ES-I3 (cell line): ENCODE results near the gene RRAD.

Experiments used
- H3K36me3 ChIP-seq: 2 replicates; pipeline ENCODE4 v1.6.1; 2013; ENCODE audit warnings: mild to moderate bottlenecking, low read length, control low read depth, moderate library complexity; ENCODE audit not compliant: insufficient read depth
- H3K4me1 ChIP-seq: 2 replicates; pipeline ENCODE4 v1.6.1; 2013; ENCODE audit warnings: mild to moderate bottlenecking, control low read depth, low read length; ENCODE audit not compliant: insufficient read depth
- H3K9ac ChIP-seq: 2 replicates; pipeline ENCODE4 v1.6.1; 2013; ENCODE audit warnings: low read depth, mild to moderate bottlenecking, low read length, moderate library complexity
- H3K9me3 ChIP-seq: 2 replicates; pipeline ENCODE4 v1.6.1; 2013; ENCODE audit warnings: mild to moderate bottlenecking, low read length, moderate library complexity; ENCODE audit not compliant: control insufficient read depth, insufficient read depth

RRAD gene

DNA sequence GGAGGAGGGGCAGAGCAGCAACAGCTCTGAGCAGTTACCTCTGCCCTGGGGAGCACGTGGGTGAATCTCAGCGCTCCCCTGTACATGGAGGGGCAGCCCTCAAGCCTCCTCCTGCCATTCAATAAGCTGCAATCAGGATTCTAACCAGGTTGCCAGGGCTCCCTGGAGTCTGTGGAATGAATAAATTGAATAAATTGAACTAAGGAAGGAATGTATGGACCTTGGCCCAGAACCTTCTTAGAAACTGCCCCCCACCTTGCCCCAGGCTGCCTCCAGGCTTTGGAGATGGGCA is 5.1 kb downstream of the RRAD start:
- Histone ChIP-seq H3K4me1 (peaks cover 4% of the 10 kb centered on the region; the same call in 1 of the 2 replicates), H3K9me3 (no peaks in the 10 kb centered on the region), H3K9ac (no peak overlapping the region), H3K36me3 (no peaks in the 10 kb centered on the region)

DNA sequence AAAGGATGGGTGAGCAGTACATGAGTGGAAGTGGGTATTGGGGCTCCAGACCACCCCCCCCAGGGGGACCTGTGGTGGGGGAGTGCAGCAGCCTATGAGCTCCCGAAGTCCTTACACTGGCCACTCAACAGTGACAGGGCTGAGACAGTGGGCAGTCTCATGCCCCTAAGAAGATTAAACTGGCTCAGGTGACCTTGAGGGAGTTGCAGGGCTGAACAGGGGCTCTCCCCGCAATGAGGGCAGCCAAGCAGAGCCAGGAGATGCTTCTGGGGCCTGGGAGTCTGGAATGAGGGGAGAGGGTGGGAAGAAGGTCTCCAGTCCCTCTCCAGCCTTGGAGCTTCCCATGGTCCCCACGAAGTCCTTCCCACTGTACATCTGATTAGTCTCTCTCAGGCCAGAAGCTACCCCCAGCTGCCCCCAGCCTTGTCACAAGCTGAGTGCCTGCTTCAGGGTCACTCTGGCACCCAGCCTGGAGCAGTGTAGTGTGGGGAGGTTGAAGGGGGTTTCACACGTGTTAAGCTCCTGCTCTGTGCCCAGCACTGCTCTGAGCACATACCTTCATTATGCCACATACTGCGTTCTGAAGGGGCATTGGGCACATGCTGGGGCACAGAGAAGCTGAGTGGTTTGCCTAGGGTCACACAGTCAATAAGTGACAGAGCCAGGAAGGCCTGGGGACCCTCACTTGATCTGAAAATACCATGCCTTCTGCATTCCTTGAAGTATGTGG is 5.6 kb downstream of the RRAD start:
- H3K9me3 ChIP-seq, result no peaks in the 10 kb centered on the region
- no peak overlapping the region for H3K9ac ChIP-seq
- peaks cover 4% of the 10 kb centered on the region; the same call in 1 of the 2 replicates for H3K4me1 ChIP-seq
- H3K36me3 ChIP-seq, result no peaks in the 10 kb centered on the region

DNA sequence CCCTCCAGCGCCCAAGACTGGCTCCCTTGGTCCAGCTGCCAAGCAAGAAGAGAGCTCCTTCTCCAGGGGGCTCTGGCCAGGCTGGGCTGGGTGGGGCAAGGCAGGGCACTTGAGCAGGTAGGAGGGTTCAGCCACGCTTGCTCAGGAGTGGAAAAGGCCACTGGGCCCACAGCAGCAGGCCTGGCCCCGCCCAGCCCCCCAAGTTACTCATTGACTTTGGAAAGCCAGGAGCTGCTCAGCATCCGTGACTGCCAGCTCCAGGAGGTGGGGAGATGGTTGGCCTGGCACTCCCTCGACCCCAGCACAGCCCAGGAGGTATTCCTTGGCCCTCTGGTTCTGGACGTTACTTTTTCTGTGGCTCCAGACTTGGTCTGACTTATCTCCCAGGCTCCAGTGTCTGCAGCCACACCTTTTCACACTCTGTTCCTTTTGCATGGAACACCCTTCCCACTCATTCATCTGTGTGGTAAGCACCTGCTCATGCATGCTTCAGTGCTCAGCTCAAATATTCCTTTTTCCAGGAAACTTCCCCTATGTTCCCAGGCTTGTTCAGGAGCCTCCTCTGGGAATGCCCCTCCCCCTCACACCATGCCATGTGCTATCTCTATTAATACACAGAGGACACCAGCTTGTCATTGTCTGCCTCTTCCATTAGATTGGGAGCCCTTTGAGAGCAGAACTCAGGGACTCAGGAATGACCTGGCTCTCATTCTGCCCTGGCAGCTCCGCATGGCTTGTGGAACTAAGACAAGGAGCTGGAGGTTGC is 6.3 kb downstream of the RRAD start, which contains the start of gene CDH16:
Gene CDH16, minus strand, starts transcription at position 83 of the 766 bp plus-strand sequence. CDS start 820 bp downstream, outside the sequence.
- Histone ChIP-seq H3K4me1 (peaks cover 4% of the 10 kb centered on the region; the same call in 1 of the 2 replicates), H3K9ac (no peak within 1 kb of the TSS), H3K9me3 (no peaks in the 10 kb centered on the region), H3K36me3 (no peaks in the 10 kb centered on the region)

DNA sequence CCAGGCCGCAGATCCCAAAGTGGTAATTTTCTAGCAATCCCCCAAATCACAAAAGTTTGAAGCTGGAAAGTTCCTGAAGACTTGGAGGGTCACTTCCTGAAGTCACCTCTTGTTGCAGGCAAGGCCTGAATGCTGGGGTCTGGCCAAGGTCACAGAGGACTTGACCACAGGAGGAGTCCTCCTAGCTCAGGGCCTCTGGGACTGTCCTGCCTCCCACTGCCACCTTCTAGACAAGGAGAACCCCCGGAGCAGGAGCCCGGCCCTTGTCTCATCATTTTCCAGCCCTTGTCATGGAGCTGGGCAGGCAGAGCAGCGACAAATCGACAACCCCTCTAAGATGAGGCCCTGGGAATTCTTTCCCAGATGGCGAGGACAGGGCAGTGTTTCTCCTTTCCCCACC is 7.0 kb downstream of the RRAD start:
- Histone ChIP-seq H3K9ac (no peak overlapping the region), H3K36me3 (no peaks in the 10 kb centered on the region), H3K4me1 (peaks cover 4% of the 10 kb centered on the region; the same call in 1 of the 2 replicates), H3K9me3 (no peaks in the 10 kb centered on the region)

DNA sequence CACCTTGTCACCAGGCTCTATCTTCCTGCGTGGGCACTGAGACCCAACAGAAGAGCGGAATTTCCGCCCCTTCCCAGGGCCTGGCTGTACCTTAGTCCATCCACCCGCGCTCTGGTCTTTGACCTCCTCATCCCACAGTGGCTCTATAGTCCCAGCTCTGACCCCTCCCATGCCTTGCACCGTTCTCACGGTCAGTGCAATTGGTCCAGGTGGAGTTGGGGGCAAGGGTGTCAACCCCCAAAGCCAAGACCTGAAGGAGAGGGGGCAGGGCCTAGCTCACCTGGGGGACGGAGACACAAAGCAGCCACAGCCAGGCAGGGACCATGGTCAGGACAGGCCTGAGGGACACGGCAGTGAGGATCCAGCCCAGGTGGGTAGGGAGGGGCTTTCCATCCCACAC is 7.6 kb downstream of the RRAD start:
- peaks cover 4% of the 10 kb centered on the region; the same call in 1 of the 2 replicates for H3K4me1 ChIP-seq
- H3K36me3 ChIP-seq, result no peaks in the 10 kb centered on the region
- no peak overlapping the region for H3K9ac ChIP-seq
- H3K9me3 ChIP-seq, result no peaks in the 10 kb centered on the region

DNA sequence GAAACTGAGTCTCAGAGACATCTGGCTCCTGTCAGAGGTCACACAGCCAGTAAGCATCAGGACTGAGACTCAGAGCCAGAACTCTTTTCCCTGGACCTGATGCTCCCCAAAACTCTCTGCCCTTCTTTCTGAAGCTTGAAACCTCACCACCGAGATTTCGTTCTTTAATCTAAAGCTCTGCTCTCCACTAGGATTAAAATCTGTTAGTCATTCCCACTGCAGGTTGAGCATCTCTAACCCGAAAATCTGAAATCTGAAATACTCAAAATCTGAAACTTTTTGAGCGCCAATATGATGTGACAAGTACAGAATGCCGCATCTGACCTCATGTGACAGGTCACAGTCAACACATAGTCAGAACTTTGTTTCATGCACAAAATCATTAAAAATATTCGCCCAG is 8.8 kb downstream of the RRAD start:
- no peaks in the 10 kb centered on the region for H3K9me3 ChIP-seq
- H3K36me3 ChIP-seq, result no peaks in the 10 kb centered on the region
- H3K9ac ChIP-seq, result no peak overlapping the region
- H3K4me1 ChIP-seq, result peaks cover 4% of the 10 kb centered on the region; the same call in 1 of the 2 replicates

DNA sequence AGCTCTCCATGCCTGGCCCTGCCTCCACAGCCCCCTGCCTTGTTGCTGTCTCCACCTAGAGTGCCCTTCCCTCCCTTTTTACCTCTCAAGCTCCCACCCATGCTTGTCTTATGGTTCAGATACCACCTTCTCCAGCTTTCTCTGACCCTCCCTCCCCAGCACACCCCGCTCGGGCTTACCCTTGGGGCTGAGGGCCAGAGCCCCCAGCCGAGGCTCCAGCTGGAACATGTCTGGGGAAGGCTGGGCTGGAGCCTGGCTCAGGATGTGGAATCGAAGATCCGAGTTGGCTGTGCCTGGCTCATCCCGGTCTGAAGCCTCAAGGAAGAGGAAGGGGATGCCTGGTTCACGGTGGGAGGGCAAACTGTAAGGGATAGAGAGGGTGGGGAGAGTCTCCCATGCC is 10.3 kb downstream of the RRAD start:
- no peaks in the 10 kb centered on the region; the same call in 1 of the 2 replicates for H3K4me1 ChIP-seq
- no peak overlapping the region for H3K9ac ChIP-seq
- no peaks in the 10 kb centered on the region for H3K9me3 ChIP-seq
- no peaks in the 10 kb centered on the region for H3K36me3 ChIP-seq

DNA sequence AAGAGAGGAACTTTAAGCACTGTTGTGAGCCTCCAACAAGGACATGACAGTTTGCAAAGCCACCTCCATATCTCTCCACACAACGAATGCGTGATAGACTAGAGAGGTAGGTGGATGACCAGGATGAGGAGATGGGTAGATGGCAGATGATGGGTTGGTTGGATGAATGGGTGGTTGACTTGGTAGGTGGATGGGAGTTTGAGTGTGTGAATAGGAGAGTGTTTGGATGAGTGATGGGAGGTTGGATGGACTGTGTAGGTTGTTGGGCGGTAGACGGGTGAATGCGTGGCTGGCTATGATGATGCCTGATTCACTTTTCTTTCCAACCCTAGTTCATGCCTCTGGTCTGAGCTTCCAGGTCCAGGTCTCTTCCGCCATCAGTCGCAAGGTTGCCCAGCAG is 10.8 kb downstream of the RRAD start:
- Histone ChIP-seq H3K4me1 (no peaks in the 10 kb centered on the region), H3K9ac (no peak overlapping the region), H3K9me3 (no peaks in the 10 kb centered on the region), H3K36me3 (no peaks in the 10 kb centered on the region)

DNA sequence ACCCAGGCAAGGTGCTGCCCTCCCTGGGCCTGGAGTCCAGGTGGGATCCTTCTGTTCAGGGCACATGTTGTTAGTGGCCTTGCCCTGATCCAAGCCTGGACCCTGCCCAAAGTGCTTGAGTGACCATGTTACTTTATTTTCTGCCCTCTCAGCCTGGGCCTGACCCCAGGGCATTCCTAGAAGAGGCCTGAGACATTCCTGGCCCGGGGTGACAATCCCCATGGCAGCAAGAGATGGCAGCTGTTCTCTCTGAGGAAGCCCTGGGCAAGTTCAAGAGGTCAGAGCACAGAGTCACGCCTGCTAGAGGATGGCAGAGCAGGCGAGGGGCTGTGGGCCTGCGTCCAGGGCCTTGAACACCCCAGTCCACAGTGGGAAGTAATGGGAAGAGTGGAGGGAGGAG is 11.6 kb downstream of the RRAD start:
- no peaks in the 10 kb centered on the region for H3K9me3 ChIP-seq
- H3K9ac ChIP-seq, result no peak overlapping the region
- H3K36me3 ChIP-seq, result no peaks in the 10 kb centered on the region
- no peaks in the 10 kb centered on the region for H3K4me1 ChIP-seq

DNA sequence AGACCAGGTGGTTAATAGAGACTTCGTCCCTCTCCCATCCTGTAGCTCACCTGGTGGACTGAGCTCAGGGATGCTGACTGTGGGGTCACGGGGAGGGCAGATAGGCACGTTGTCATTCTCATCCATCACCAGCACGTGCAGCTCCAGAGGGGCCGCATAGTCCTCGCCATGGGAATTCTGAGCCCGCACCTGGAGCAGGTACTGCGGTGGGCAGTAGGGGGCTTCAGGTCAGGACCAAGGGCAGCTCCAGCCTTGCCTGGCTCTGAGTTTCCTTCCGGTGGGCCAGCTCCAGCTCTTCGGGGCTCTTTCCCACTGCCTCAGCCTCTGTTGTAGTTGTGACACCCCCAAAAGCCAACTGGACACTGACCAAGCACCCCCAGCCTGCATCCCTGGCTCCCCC is 12.3 kb downstream of the RRAD start:
- no peaks in the 10 kb centered on the region for H3K4me1 ChIP-seq

DNA sequence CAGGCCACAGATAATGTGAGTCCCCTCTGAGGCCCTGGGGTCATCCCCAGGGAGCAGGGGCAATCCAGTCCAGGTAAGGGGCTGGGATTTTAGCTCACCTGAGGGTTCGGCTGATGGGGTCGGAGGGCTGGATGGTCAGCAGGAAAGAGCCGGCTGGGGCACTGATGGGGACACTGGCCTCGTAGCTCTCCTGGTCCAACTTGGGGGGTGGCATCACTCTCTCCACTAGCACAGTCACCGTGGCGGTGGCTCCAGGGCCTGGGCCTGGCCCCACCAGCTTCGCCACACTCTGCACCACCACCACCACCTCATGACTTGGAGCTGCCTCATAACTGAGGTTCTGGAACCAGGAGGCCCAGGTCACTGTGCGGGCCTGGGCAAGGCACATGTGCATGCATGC is 13.5 kb downstream of the RRAD start:
- Histone ChIP-seq H3K9me3 (no peaks in the 10 kb centered on the region), H3K4me1 (no peaks in the 10 kb centered on the region), H3K36me3 (no peaks in the 10 kb centered on the region), H3K9ac (no peak overlapping the region)

More for the DNA sequence above, 12.3 kb downstream of the RRAD start:
- H3K9me3 ChIP-seq, result no peaks in the 10 kb centered on the region
- H3K9ac ChIP-seq, result no peak overlapping the region
- no peaks in the 10 kb centered on the region for H3K36me3 ChIP-seq

DNA sequence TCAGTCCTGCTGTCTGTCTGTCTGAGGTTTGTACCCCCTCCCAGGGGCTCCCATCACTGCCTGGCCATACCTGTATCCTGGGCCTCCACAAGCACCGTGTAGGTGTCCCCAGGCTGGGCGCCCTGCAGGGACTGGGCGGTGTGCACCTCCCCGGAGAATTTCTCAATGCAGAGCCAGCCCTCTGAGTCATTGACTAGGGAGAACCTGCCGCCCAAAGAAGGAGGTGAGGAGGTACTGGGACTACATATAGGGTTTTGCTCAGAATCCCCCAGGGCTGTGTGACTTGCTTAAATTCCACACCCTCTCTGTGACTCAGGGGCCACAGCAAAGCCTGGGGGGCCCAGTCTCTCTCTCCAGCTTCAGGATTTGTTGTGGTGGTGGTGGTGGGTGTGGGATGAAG is 14.2 kb downstream of the RRAD start:
- no peaks in the 10 kb centered on the region for H3K4me1 ChIP-seq
- H3K9ac ChIP-seq, result no peak overlapping the region
- no peaks in the 10 kb centered on the region for H3K9me3 ChIP-seq
- H3K36me3 ChIP-seq, result no peaks in the 10 kb centered on the region

DNA sequence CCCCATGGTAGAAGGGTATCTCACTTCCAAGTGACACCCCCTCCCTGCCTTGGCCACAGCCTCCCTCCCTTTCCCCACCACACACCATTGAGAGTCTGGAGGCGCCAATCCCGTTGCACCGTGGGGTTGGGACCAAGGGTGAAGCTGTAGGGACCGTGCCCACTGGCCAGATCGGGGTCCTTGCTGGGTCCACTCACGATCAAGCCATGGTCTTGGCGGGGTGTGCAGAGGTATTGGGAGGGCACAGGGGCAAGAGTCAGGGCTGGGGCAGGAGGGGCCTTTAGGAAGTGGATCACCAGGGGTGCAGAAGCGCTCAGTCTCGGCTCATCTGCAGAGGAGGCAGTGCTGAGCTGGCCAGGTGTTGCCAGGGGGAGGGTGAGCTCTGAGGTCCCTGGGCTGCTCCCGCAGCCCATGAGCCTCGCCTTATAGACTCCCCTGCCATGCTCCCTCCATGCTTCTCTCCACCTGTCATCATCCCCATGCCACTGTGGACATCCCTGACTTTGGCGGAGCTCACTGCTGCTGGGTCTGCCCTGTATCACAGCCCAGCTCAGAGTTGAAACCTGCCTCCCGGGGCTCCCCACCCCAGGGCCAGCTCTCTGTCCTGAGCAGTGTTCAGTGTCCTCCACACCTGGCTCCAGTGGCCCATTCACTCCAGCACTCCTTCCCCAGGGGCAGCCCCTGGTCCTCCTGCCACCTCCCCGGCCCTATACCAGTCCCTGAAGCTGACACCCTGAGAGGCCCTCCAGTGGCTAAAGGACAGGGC is 15.0 kb downstream of the RRAD start:
- Histone ChIP-seq H3K4me1 (peaks cover 4% of the 10 kb centered on the region), H3K9ac (no peak overlapping the region), H3K36me3 (no peaks in the 10 kb centered on the region), H3K9me3 (no peaks in the 10 kb centered on the region)

DNA sequence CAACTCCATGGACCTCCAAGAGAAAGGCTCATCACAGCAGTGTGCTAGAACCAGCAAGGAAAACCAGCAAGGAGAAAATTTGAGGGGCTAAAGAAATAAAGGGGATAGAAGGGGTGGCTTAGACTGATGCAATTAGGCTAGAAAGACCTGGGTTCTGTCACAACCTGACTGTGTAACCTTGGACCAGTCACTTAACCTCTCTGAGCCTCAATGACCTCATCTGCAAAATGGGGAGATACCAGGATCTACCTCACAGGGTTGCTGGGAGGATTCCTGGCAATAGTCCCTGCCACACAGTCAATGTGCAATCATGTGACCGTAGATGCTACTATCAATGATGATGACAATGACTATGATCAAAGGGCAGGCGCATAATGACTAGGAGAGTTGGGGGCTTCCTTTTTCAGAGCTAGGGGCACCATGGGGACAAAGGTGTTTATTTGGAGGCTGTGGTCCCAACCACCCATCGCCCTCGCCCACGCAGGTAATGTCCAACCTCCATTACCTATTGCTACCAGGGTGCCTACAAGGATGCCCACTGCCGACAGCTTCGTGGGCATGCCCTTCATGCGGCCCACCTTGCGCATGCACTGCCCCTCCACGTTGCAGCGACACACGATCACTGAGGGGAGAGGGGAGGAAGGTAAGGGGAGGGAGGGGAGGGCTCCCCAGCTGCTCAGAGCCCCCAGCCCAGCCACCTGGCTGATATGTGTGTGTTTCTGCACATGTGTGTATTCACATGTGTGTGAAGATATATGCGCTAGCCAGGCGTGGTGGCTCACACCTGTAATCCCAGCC is 16.4 kb downstream of the RRAD start:
- H3K9me3 ChIP-seq, result no peaks in the 10 kb centered on the region
- H3K4me1 ChIP-seq, result peaks cover 5% of the 10 kb centered on the region
- no peaks in the 10 kb centered on the region for H3K36me3 ChIP-seq
- H3K9ac ChIP-seq, result no peak overlapping the region
